Measurements from ENCODE around the gene ZBTB26. TPM values are rescaled to one million over a fixed set of nuclear protein-coding genes. Genes with fewer than 3 reads are reported as not detected.

The ZBTB26 gene
- total RNA-seq: 1 to 10 TPM; 5.4 to 5.8 TPM
- long read RNA-seq, donor 1, partial matches to known transcripts: 0 of 2 reads
- long read RNA-seq, donor 1, other reads (novel, unspliced or antisense): 2 of 2 reads
- long read RNA-seq, donor 2, full-length matches to known transcripts: 1 of 2 reads
- long read RNA-seq, donor 2, partial matches to known transcripts: 0 of 2 reads
- long read RNA-seq, donor 2, other reads (novel, unspliced or antisense): 1 of 2 reads

DNA sequence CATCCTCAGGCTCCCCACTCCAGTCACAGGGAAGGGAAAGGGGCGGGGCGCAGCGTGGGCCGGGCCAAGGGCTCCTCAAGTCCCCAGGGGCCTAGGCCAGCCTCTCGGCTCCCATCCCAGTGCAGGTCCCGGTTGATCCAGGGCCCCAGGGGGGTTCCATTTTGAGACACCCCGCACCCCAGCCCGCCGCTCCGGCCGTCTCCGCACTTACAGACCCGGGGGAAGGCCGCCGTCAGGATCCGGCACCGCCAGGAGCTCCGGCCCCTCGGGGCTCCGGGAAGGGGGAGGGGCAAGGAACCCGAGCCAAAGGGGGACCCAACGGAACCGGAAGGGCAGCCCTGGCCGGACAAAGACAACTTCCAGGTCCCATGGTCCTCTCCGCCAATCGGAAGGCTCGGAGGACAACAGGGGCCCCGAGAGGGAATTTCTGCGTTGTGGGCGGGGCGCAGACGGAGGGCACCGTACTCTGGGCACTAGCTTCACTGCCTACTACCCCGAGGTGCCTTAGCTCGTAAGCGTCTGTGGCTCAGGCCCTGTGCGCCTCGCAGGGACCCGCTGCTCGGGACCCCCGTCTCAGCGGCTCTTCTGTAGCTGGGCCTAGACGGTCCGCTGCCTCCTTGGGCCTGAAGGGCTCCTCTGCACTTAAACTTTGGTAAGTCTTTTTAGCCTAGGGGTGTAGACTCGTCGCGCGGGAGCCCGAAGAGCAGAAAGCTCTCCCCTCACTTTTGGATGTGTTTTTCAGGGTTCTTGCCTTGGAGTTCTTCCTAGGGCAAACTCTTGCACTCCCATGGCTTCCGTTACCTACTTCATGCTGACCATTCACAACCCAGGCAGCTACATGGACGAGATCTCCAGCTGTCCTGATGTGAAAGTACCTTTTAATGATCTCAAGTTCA, at the start of gene ZBTB26:
Gene ZBTB26 (minus strand): TSS at position 287 of the 896 bp plus-strand sequence. CDS start 11,578 bp downstream, outside the sequence.
- intact Hi-C loops (cut with DNase I): no loop called here
- peak; percentile 98 for DNase-seq (ENCODE audit: low spot score)

DNA sequence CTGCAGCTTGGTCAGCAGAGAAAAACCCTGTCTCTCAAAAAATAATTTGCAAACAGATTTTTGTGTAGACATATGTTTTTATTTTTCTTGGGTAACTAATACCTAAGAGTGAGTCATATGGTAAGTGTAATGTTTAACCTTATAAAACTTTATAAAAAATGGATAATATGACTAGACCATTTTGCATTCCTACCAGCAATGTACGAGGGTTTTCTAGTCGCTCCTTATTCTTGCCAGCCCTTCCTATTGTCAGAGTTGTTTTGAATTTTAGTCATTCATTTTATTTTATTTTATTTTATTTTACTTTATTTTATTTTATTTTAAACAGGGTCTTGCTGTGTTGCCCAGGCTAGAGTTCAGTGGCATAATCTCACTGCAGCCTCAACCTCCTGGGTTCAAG, 47.3 kb upstream of the ZBTB26 start:
- no peak for DNase-seq (ENCODE audit: low spot score)
- intact Hi-C loops (cut with DNase I): no loop called here

DNA sequence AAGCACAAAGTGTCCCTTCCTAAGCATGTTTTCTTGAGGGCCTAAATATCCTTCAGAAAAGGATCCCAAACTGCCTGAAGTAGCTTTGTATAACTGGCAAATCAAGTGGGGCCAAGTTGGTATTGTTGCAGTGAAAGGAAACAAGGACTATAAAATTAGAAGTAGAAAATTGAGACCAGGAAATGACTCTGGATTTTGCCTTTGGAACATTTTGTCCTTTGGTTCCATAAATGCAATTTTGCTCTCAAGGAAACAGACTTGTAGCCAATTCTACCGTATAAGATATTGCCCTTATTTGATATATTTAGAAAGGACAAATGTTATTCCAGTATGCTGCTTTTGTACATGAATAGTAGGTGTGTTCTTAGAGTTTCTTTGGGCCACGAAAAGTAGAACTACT, 43.9 kb upstream of the ZBTB26 start:
- intact Hi-C loops (cut with DNase I): no loop called here
- DNase-seq (ENCODE audit: low spot score): no peak

DNA sequence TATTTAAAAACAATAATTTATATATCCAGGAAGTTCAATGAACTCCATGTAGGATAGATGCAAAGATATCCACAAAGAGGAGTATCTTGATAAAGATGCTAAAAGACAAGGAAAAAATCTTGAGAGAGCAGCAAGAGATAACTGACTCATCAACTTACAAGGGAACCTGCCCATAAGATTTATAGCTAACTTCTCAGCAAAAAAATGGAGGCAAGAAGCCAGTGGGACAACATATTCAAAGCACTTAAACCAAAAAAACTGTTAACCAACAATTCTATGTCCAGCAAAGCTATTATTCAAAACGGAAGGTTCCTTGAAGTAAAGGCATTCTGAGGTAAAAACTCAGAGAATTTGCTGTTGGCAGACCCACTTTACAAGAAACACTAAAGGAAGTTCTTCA, 29.8 kb upstream of the ZBTB26 start:
- intact Hi-C loops (cut with DNase I): no loop called here
- no peak for DNase-seq (ENCODE audit: low spot score)

DNA sequence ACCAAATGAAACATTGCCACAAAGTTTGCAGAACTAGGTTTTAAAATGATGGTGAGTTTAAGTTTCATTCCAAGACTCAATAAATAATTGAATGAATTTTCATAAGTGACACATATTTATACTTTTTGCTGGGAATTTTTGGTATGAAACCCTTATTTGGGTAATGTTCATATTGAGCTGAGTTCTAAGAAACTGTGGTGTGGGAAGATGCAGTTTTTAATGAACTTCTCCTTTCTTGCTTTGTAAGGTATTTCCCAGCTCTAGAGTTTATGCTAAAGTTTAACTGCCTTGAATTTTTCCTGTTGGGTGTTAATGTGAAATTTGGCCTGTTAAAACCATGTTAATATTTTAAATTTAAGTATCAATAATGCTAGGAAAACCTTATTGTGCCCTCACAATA, 24.6 kb upstream of the ZBTB26 start:
- intact Hi-C loops (cut with DNase I): no loop called here
- DNase-seq (ENCODE audit: low spot score): no peak

- intact Hi-C loops (cut with DNase I): no loop called here
- no peak for DNase-seq (ENCODE audit: low spot score)
Observed at GRCh38 chr9:122954253-122954691, 23.0 kb upstream of the ZBTB26 start.

- DNase-seq (ENCODE audit: low spot score): no peak
- intact Hi-C loops (cut with DNase I): no loop called here
Observed at GRCh38 chr9:122951056-122951455, 19.7 kb upstream of the ZBTB26 start.

DNA sequence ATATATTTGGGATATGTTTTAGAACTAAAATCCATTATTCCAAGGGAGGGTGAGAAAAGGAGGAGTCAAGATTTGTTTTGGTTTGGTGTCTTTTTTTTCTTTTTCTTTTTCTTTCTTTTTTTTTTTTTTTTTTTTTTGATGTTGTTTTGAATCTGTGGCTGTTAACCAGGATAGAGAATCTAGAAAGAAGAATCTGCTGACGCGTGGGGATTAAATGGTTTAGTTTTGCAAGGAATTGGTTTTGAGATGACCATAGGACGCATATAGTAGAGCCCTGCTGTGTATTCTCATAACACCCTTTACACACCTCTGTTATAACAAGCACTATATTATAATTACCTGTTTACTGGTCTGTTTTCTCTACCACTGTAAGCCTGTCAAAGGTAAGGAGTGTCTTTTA, 19.0 kb upstream of the ZBTB26 start:
- intact Hi-C loops (cut with DNase I): no loop called here
- DNase-seq (ENCODE audit: low spot score): no peak

GRCh38 chr9:122949696-122950095, 18.4 kb upstream of the ZBTB26 start:
- no peak for DNase-seq (ENCODE audit: low spot score)
- intact Hi-C loops (cut with DNase I): no loop called here

GRCh38 chr9:122948313-122948712, 17.0 kb upstream of the ZBTB26 start:
- DNase-seq (ENCODE audit: low spot score): no peak
- intact Hi-C loops (cut with DNase I): no loop called here

DNA sequence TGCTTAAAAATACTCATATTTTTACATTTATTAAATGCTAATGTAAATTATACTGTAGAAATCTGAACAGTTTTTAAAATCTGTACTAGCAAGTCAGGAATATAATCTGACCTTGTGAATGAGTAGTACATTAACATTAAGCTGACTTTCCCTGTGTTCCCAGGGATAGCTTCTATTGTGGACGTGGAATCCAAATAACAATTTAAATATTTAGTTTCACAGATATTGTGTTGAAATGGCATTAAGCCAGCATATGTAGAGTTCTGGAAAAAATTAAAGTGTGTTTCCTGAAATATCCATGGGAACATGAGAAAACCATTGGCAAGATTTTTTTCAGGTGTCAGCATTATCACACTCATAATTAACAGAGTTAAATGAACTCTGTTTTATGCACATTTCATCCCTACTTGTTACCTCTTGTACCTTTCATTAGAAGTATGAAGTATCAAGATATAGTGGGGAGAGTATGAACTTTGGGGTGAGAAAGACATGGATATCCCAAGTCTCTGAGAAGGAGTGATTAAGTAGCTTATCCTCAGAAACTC, 15.2 kb upstream of the ZBTB26 start:
- DNase-seq (ENCODE audit: low spot score): no peak
- intact Hi-C loops (cut with DNase I): no loop called here

GRCh38 chr9:122944960-122945888, 13.9 kb upstream of the ZBTB26 start:
- DNase-seq (ENCODE audit: low spot score): no peak
- intact Hi-C loops (cut with DNase I): no loop called here

DNA sequence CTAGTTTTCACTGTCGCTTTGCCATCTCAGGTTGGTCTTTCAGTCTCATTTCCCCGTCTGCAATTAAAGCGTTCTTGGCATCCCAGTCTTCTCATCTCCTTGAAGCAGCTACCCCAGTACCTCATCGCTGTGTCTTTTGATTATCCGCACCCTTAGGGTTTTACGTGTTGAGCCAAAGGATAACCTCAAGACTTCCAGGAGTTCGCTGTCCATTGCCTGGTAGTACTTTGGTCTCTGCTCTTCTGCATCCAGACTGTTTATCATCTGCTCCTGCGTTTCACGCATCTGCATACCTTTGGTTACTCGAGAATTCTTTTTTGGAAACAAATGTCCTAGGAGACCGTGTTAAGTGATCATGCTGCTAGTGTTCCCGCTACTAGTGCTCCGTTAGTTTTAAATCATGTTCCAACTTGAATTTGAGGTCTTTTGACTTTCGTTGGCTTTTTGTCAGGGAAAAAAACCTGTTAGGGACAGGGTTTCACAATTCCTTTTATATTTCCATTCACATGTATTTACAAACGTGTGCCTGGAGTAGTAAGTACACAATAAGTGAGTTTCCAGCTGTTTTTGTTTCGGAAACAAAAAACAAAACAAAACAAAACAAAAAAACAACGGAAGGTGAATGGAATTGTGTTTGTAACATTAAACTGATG, 10.4 kb upstream of the ZBTB26 start:
- intact Hi-C loops (cut with DNase I): no loop called here
- DNase-seq (ENCODE audit: low spot score): no peak

DNA sequence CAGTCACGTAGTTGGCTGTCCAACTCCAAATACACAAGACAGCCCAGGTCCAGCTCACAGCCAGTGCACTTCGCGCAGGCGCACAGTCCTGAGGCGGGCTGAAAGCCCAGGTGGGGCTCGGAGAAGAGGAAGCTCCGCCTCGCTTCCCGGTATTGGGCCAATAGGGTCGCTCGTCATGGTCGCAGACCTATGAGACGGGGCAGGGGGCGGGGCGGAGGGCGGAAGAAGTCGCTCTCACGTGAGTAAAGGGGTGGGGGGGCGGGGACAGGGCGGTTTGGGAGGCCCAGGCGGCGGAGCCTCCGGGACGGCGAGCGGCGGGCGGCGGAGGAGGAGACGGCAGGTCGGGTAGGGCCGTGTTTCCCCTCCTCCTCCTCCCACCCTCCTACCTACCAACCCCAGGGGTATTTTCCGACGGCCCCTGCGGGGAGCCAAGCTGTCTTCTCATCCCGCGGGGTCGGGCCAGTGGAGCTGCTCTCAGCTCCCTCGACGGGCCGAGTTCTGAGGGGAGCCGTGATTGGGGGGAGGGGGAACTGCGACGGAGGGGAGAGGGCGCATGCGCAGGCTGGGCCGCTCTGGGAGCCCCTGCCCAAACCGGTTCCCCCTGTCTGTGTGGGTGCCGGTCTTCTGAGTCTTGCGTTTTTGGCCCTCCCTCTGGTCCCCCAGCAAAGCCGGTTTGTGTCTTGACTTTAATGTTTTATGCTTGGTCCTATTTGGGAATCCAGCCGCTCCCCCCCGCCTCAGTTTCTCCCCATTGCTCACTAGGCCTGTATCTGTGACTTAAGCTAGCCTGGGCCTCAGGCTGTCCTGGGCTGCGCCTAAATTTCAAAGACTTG, 9.7 kb upstream of the ZBTB26 start, which contains the start of gene RABGAP1:
Gene RABGAP1 (plus strand): TSS at position 272 of the 833 bp plus-strand sequence. CDS start 16,040 bp downstream, outside the sequence.
- peak; percentile 100 for DNase-seq (ENCODE audit: low spot score)
- intact Hi-C loops (cut with DNase I): no loop called here

GRCh38 chr9:122940454-122940748, 9.1 kb upstream of the ZBTB26 start:
- no peak for DNase-seq (ENCODE audit: low spot score)
- intact Hi-C loops (cut with DNase I): no loop called here

DNA sequence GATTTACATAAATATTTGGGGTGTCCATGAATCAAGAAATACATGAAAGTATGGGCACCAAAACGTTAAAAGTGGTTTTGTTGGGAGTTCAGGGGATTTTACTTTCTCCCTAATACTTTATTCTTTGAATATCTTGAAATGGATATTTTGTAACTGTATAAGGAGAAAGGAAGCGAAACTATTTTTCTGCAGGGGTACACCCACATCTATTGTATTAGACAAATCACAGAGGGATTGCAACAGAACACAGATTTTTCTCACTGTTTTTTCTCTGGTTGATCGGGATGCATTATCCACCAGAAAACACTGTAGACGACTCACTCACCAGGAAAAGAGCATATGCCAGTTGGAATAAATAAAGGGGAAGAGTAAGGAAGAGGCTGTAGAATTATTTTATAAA, 8.3 kb upstream of the ZBTB26 start:
- intact Hi-C loops (cut with DNase I): no loop called here
- DNase-seq (ENCODE audit: low spot score): no peak

DNA sequence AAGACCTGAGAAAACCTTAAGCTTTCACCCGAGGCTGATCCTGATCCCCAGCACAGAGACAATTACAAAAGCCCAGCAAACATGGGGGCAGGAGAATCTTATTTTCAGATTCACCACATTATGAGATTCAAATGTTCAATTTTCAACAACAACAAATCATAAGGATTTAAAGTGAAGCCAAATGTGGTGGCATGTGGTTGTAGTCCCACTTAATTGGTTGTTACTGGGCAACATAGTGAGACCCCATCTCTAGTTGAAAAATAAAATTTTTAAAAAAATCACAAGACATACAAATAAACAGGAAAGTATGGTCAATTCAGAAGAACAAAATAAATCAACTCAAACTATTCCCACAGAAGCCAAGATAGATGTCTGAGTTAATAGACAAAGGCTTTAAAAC, 5.6 kb upstream of the ZBTB26 start:
- DNase-seq (ENCODE audit: low spot score): no peak
- intact Hi-C loops (cut with DNase I): no loop called here

DNA sequence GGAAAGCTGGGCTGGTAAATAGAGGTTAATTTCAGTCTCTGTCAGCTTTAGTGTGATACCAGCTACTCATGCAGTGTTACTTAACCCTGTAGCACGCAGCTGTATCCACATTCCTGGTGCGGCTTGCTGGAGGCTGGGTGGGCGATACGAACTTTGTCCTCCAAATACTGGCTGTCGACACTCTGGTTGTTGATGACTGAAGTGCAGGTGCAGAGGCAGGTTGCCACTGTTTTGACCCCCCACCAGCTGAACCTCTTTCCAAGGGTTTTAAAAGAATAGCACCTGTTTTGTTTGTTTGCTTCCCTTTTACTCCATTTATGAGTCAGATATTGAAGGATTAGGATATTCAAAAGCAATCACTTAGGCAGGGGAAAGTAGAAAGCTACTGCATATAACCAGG, 5.2 kb upstream of the ZBTB26 start:
- intact Hi-C loops (cut with DNase I): no loop called here
- no peak for DNase-seq (ENCODE audit: low spot score)

All from posterior vena cava (tissue), 2 donors.